Measurements from ENCODE around the gene KRT75. TPM values are rescaled to one million over a fixed set of nuclear protein-coding genes. Genes with fewer than 3 reads are reported as not detected.

Gene KRT75
- total RNA-seq, 1 experiment from 2014 or later = not detected

DNA sequence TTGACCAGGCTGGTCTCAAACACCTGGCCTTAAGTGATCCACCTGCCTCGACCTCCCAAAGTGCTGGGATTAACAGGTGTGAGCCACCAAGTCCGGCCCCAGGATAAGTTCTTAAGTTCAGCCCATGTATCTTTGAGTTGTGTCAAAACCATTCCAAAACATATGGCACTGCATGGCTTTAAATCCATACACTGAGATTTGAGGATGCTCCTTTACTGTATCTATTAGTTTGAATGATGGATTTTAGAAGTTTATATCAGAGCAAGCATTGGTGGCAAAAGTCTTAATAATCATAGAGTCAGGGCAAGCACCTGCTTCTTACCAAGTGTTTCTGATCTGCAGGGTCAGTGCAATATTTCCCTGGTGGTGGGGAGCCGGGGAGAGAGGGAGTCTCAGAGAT is 11.7 kb upstream of the KRT75 start:
- H3K9ac ChIP-seq (ENCODE audit: extremely low read depth, insufficient read length, low read length) = no peak overlapping the region
- no CpG with 5 or more reads among the region's 3 CpGs for WGBS (ENCODE audit: extremely low coverage, insufficient read length, low lambda C conversion rate)
- Mint-ChIP-seq H3K36me3 (ENCODE audit: insufficient read depth in 1 of 3, low read depth in 3 of 3) (no peaks in the 10 kb centered on the region), H3K27me3 (ENCODE audit: low read depth) (peaks cover 23% of the 10 kb centered on the region), H3K4me3 (no peak overlapping the region), H3K27ac (no peak overlapping the region; a peak in 1 of 7 replicates), H3K4me1 (peaks cover 20 to 25% of the 10 kb centered on the region in 2 experiments), H3K9me3 (no peaks in the 10 kb centered on the region)
- H4K5ac ChIP-seq (ENCODE audit: insufficient read length, low read depth, low read length) = no peak overlapping the region
- no peaks in the 10 kb centered on the region for H3K79me2 ChIP-seq (ENCODE audit: insufficient read depth, low read length)
- H3K23ac ChIP-seq (ENCODE audit: insufficient read length, low read depth, low read length) = no peak overlapping the region
- H3K23me2 ChIP-seq (ENCODE audit: insufficient read length, low read depth, low read length, poor library complexity, severe bottlenecking) = no peaks in the 10 kb centered on the region
- H3K27ac ChIP-seq (ENCODE audit: insufficient read length, low read depth, low read length) = no peak overlapping the region
- H3K14ac ChIP-seq (ENCODE audit: insufficient read depth, low read length) = no peak overlapping the region
- TF ChIP-seq, protein P1, sequence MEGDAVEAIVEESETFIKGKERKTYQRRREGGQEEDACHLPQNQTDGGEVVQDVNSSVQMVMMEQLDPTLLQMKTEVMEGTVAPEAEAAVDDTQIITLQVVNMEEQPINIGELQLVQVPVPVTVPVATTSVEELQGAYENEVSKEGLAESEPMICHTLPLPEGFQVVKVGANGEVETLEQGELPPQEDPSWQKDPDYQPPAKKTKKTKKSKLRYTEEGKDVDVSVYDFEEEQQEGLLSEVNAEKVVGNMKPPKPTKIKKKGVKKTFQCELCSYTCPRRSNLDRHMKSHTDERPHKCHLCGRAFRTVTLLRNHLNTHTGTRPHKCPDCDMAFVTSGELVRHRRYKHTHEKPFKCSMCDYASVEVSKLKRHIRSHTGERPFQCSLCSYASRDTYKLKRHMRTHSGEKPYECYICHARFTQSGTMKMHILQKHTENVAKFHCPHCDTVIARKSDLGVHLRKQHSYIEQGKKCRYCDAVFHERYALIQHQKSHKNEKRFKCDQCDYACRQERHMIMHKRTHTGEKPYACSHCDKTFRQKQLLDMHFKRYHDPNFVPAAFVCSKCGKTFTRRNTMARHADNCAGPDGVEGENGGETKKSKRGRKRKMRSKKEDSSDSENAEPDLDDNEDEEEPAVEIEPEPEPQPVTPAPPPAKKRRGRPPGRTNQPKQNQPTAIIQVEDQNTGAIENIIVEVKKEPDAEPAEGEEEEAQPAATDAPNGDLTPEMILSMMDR (conservative IDR thresholded peaks at IDR 0.05) = no peak
- no peaks in the 10 kb centered on the region for H4K20me1 ChIP-seq (ENCODE audit: control insufficient read depth, insufficient read depth, insufficient read length)
- H2BK20ac ChIP-seq (ENCODE audit: low read depth, low read length, poor library complexity, severe bottlenecking) = no peak overlapping the region
- H3K56ac ChIP-seq (ENCODE audit: insufficient read length, low read depth, low read length) = no peak overlapping the region
- no peak overlapping the region for H3T11ph ChIP-seq (ENCODE audit: low read length)
- H4K8ac ChIP-seq (replicated peaks; ENCODE audit: insufficient read length, low read depth, low read length) = no peak overlapping the region
- H3K4me2 ChIP-seq (ENCODE audit: insufficient read depth, insufficient read length, low read length) = no peak overlapping the region
- H2BK120ac ChIP-seq (ENCODE audit: low read depth, low read length, poor library complexity, severe bottlenecking) = no peak overlapping the region
- H3K4me1 ChIP-seq (ENCODE audit: insufficient read depth, low read length) = 0 out of 2 replicates have a peak, but pooled peaks cover 2% of the 10 kb centered on the region
- H4K91ac ChIP-seq (ENCODE audit: insufficient read length, low read depth, low read length) = no peak overlapping the region
- H2BK15ac ChIP-seq (ENCODE audit: low read depth, low read length) = no peak overlapping the region
- H2AK5ac ChIP-seq (ENCODE audit: insufficient read length, low read length) = no peak overlapping the region
- H2AFZ ChIP-seq (ENCODE audit: low read length) = no peak overlapping the region
- H2BK12ac ChIP-seq (ENCODE audit: insufficient read length, low read depth, low read length) = no peak overlapping the region
- peaks cover 3% of the 10 kb centered on the region; the same call in 1 of the 2 replicates for H3K27me3 ChIP-seq (ENCODE audit: insufficient read depth, low read length)
- no peaks in the 10 kb centered on the region for H3K79me1 ChIP-seq (ENCODE audit: insufficient read depth, low read depth, low read length, poor library complexity, severe bottlenecking)
- H2BK5ac ChIP-seq (ENCODE audit: insufficient read length, low read length) = no peak overlapping the region
- no peak overlapping the region for H3K18ac ChIP-seq (ENCODE audit: insufficient read length, low read depth, low read length)
- no peaks in the 10 kb centered on the region for H3K9me3 ChIP-seq (ENCODE audit: control insufficient read depth, low read depth, low read length)
- no peak overlapping the region for H3K4ac ChIP-seq (ENCODE audit: low read depth, low read length)
- no peak for DNase-seq
